Epithelial cell of prostate (primary cell): ENCODE data around the gene EDIL3.

Experiments used
- DNase-seq: peaks from one replicate; pipeline ENCODE4 v3.0.0-alpha.2; 2011; ENCODE audit warnings: low read depth, low spot score
- H3K27ac ChIP-seq: fragments of 450-650 bp; 2 replicates; pipeline ENCODE4 v1.5.1; 2017; ENCODE audit warnings: mild to moderate bottlenecking

The EDIL3 gene

GRCh38 chr5:84272771-84273516 lies 111.7 kb downstream of the EDIL3 start:
- no peak overlapping the region for H3K27ac ChIP-seq
- no peak for DNase-seq

GRCh38 chr5:84265739-84266550 lies 118.7 kb downstream of the EDIL3 start:
- no peak for DNase-seq
- no peak overlapping the region for H3K27ac ChIP-seq

- no peak for DNase-seq
- no peak overlapping the region for H3K27ac ChIP-seq
These were observed 119.5 kb downstream of the EDIL3 start for GRCh38 chr5:84265130-84265529.

- H3K27ac ChIP-seq, result no peak overlapping the region
- no peak for DNase-seq
These were observed 123.7 kb downstream of the EDIL3 start for GRCh38 chr5:84260939-84261338.

GRCh38 chr5:84260140-84260539 lies 124.5 kb downstream of the EDIL3 start:
- no peak for DNase-seq
- no peak overlapping the region for H3K27ac ChIP-seq

GRCh38 chr5:84259283-84260045 lies 125.2 kb downstream of the EDIL3 start:
- no peak overlapping the region for H3K27ac ChIP-seq
- no peak for DNase-seq

- no peak overlapping the region for H3K27ac ChIP-seq
- DNase-seq, result no peak
These were observed 127.6 kb downstream of the EDIL3 start for GRCh38 chr5:84257061-84257460.

GRCh38 chr5:84255315-84255714 lies 129.4 kb downstream of the EDIL3 start:
- DNase-seq, result peak; percentile 5

GRCh38 chr5:84253946-84254345 lies 130.7 kb downstream of the EDIL3 start:
- H3K27ac ChIP-seq, result no peak overlapping the region
- no peak for DNase-seq

More at GRCh38 chr5:84255315-84255714, 129.4 kb downstream of the EDIL3 start:
- no peak overlapping the region for H3K27ac ChIP-seq

- DNase-seq, result no peak
- H3K27ac ChIP-seq, result no peak overlapping the region
These were observed 133.2 kb downstream of the EDIL3 start for GRCh38 chr5:84251503-84251902.

- H3K27ac ChIP-seq, result no peak overlapping the region
- no peak for DNase-seq
These were observed 134.6 kb downstream of the EDIL3 start for GRCh38 chr5:84249918-84250630.

GRCh38 chr5:84248013-84248412 lies 136.7 kb downstream of the EDIL3 start:
- no peak for DNase-seq
- H3K27ac ChIP-seq, result no peak overlapping the region

GRCh38 chr5:84242286-84242685 lies 142.4 kb downstream of the EDIL3 start:
- H3K27ac ChIP-seq, result no peak overlapping the region
- DNase-seq, result no peak

- DNase-seq, result peak; percentile 6
- H3K27ac ChIP-seq, result no peak overlapping the region
These were observed 145.2 kb downstream of the EDIL3 start for GRCh38 chr5:84239494-84239893.

- no peak overlapping the region for H3K27ac ChIP-seq
- DNase-seq, result no peak
These were observed 147.6 kb downstream of the EDIL3 start for GRCh38 chr5:84237126-84237525.

GRCh38 chr5:84231433-84231832 lies 153.2 kb downstream of the EDIL3 start:
- no peak for DNase-seq
- H3K27ac ChIP-seq, result no peak overlapping the region

GRCh38 chr5:84229045-84229444 lies 155.6 kb downstream of the EDIL3 start:
- no peak for DNase-seq
- H3K27ac ChIP-seq, result no peak overlapping the region

GRCh38 chr5:84228266-84228665 lies 156.4 kb downstream of the EDIL3 start:
- no peak overlapping the region for H3K27ac ChIP-seq
- DNase-seq, result no peak

GRCh38 chr5:84227236-84227635 lies 157.4 kb downstream of the EDIL3 start:
- no peak for DNase-seq
- no peak overlapping the region for H3K27ac ChIP-seq

GRCh38 chr5:84218546-84218945 lies 166.1 kb downstream of the EDIL3 start:
- H3K27ac ChIP-seq, result no peak overlapping the region
- DNase-seq, result no peak
